DMS 273 (cell line): ENCODE results near the gene RBM45.
"Not testable (repeated sequence)": the region's sequence is repeated elsewhere in the genome, so short reads cannot be mapped to it uniquely, and the experiment has no call there.

Experiments
- DNase-seq: peaks from one replicate; lab custom pipeline; 2025; ENCODE audit not compliant: unreplicated experiment; lab: John Stamatoyannopoulos, UW

Gene RBM45

DNA sequence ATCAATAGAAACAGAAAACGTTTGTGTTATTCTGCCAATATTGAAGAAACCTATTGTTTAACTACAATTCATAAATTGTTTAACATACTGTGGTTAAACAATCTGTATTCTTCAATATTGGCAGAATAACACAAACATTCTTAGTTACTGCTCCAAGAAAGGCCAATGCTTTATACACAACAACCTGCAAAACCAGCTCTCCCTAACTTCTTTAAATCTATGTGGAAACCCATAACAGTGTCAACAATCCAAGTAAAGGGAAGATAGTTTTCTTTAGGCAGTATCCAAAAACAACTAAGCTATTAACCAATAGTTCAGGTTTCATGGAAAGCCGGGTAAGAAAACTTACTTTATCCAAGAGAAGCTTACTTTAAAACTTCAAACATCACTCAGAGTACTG, 6.2 kb upstream of the RBM45 start:
- DNase-seq = no peak

DNA sequence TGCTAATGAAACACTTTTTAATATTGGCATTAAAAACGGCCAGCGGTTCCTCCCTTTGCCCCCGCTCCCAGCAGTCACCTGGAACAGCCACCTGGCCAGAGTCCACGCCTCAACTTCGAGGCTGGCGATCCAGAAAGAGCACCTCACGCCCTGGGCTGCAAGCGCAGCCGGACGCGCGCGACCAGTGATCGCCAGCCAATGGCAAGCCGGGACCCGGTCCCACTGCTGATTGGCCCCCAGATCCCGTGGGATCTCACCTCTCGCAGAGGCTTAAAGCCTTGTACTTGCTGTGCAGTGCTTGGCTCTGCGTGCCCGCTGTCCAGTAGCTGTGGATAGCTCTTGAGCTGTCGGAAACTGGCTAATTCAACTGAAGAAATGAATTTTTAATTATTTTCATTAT, 4.1 kb upstream of the RBM45 start:
- DNase-seq = no peak

DNA sequence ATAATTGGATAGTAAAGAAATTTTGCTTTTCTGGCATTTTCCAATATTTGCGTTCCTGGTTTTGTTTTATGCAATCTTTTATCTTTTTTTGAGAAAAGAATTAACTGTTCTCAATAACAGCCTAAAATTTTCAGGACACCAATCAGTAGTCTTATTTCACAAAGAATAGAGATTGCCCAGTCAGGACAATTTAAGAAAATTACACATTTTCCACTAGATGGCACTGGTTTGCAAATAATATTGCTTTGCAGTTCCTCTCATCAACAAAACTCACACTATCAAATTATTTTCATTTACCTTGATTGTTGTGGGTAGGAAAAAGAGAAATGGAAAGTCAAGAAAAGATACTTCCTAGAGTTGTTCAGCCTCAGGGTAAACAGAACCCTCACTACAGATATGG, 2.4 kb upstream of the RBM45 start:
- peak; percentile 76 for DNase-seq

DNA sequence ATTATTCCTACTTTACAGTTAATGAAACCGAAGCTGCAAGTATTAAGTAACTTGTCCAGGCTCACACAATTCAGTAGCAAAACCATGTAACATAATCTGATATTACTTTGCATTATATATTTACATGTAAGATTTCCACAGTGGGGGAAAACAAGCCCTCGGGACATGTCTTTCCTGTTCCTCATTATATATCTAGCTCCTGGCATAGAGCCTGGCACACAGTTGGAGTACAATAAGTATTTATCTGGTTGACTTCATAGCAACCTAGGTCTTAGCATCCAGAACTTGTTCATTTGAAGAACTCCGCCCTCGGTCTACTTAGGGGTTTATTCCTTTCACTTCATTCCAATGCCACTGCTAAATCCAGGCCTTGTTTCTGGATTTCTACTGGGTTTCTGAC, 1.6 kb upstream of the RBM45 start:
- DNase-seq = peak; percentile 4

DNA sequence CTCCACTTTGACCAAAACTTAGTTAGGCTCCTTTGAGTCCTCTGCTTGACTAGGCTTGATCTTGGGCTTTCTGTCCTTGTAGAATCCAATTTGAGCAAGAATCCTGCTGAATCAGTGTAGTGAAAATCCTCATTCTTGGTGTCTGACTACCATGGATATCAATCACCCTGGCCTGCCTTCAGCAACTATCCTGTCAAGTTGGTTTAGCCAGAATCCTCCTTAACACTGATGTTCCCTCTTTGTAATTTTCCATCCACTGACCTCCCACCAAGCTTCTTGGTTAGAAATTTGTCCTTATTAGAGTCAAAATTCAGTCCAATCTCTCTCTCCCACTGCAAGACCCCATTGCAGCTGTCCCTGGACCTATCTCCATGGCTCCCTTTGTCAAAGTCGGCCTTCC, 494 bp upstream of the RBM45 start:
- no peak for DNase-seq

DNA sequence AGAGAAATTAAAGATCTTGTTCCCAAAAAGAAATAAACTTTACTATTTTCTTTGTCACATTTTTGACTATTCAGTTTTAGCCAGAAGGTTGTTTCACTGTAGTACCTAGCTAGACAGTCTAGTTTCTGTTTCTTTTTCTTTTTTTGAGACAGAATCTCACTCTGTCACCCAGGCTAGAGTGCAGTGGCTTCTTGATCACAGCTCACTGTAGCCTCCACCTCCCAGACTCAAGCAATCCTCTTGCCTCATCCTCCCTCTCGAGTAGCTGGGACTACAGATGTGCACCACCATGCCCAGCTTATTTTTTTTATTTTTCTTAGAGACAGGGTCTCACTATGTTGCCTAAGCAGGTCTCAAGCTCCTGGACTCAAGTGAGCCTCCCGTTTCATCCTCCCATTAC, 2.2 kb downstream of the RBM45 start:
- DNase-seq = no peak

DNA sequence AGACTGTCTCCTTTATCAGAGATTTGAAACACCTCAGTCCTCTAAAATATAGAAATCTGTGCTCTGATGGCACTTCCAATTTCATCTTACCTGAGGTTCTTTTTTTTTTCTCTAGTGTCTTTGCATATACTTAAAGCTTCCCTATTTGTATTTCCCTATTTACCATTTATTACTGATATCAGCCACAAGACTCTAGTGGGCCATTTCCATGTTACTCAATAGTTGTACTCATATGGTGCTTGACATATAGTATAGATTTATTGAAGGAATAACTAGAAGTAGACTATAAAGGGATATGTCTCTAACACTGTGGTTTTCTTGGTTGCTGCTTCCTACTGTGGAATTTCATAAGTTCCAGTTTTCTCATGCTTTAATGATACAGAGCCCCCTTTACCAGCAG, 3.0 kb downstream of the RBM45 start:
- no peak for DNase-seq

DNA sequence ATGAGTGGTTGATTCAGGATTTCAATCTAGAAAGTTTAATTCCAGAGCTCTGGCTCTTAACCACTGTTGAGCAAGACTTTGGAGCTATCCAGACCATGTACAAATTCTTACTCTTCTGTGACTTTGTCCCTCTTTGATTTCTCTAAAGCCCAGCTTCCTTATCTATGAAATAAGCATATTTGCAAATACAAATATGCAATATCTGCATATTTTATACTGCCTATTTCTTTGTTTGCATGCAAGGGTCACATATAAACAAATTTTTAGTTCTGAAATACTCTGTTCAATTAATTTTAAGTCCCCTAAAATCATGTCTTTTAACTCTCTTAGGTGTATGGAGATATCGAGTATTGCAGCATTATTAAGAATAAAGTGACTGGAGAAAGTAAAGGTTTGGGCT, 5.5 kb downstream of the RBM45 start:
- DNase-seq = no peak

DNA sequence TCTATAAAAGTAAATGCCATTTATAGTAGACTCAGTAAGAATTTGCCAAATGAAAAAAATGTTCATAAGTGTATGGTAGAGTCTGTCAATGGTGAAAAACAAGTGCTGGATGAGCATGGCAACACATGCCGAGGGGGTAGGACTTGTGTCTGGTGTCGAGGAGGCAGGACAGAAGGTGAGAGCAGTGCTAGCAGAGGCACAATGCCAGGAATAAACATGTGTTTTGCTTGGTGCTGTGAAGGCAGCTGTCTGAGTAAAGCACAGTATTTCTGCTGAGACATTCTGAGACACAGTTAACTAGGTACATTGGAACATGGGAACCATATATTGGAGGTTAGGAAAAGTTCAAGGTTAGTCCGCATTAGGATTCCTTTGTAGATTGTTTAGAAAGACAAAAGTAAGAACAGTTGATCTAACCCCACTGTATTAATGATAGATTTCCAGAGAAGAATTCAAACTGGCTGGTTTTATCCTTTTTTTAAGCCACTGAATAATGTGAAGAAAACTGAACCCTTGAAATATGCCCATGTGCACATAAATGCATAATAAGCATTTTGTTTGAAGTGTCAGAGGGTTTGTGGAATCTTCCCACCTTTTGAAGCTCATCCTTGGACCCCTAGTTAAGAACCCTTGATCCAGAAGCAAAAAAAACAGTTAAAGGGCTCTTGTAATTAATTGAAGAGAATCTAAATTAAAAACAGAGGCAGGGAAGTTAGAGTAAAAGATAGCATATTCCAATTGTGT, 7.1 kb downstream of the RBM45 start:
- DNase-seq = peak; percentile 91

DNA sequence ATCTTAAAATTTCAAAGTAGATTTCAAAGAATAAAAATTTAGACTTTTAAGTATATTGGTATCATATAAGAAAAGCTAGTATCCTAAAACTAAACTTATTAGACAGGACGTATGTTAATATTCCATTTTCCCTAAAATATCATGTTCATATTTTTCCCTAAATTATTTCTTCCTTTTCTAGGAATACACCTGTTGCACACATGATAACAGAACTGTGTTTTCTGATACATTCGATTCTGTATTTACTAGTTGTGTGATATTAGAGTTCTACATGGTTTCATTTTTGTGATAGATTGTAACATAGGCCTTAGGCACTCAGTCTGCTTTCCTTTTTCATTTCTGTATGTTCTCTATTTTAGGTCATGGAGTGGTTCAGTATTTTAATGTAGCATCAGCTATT, 10.9 kb downstream of the RBM45 start:
- no peak for DNase-seq

DNA sequence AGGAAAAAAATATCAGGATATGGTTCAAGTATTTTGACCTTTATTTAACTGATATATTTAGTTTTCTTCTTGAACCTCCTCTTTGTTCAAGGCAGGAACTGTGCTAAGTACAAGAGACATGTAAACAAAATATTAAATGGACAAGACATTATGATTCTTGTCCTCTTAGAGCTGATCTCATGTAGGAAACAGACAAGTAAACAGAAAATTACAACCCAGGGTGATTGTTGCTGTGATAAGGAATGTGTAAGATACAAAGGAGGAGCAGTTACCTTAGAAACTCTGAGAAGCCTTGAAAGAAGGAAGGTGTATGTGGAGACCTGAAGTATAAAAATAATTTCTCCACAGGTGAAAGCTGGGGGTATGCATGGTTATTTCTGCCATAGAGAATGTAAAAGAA, 12.9 kb downstream of the RBM45 start:
- no peak for DNase-seq

DNA sequence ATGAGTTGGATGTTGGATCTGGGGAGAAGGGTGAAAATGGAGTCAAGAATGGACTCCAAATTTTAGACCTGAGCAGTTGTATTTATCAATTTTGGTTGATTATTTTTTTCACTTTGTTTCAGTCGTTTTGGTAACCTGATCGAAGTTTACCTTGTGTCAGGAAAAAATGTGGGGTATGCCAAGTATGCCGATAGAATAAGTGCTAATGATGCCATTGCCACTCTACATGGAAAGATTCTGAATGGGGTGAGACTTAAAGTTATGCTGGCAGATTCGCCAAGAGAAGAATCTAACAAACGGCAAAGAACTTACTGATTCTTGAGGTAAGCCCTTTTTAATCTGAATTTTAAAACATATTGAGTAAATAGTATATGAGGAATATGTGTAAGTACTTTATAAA, 13.6 kb downstream of the RBM45 start:
- no peak for DNase-seq

DNA sequence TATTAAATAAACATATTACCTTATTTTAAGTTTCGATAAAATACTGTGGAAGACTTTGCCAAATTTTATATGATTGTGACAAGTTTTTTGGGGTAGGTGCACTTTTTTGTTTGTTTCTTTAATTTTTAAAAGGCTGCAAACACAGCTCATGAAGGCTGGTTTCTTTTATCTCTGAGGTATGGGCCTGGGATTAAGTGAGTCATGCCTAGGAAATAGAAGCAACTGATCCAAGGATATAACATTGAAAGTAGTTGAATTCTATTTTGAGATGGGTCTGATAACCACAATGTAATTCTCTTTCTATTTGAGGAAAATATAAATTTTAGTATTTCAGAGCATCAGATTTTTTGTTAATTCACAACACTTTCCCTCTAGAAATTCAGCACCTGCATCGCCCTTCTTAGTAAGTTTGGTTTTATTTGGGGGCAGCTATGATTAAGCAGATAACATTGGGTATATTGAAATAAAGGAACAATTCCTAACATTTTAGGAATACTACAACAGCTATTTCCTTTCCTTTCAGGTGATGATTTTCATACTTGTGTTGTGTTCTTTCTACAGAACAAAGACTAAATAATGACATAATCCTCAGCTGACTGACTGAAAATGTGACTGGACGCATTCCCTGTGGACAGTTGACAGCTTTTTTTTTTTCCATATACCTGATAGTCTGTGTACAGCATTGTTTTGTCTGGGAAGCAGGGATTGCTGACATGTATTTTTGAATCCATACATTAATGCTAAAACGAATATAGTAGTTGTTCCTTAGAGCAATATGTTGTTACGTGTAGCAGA, 16.8 kb downstream of the RBM45 start:
- DNase-seq = no peak

DNA sequence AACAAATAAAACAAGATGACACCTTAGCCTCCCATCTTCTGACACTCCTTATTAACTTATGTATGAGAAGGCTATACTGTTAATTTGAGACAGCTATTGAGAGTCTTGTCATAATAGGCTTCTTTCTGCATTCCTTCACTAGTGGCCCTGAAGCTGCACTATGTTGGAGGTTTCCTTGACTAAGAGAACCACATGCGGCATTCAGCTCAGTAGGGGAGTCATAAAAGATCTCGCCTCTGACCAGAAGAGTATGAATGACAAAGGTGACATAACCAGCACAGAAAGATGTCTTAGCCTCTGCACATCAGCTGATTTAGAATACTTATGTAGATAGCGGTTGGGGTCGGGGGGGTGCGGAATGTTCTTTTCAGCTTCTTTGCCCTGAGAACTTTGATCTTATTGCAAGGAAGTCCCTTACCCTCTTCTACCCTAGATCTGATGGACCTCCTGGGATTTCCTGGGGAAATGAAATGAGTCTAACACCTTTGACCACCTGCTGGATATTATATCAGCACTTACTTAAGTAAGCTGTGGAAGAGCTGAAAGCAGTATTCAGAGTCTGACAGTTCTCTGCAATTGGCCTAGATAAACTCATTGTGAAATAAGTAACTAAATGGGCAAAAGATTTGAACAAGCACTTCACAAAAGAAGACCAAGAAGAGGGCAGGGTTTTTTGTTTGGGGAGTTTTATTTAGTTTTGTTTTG, 24.2 kb downstream of the RBM45 start:
- no peak for DNase-seq

DNA sequence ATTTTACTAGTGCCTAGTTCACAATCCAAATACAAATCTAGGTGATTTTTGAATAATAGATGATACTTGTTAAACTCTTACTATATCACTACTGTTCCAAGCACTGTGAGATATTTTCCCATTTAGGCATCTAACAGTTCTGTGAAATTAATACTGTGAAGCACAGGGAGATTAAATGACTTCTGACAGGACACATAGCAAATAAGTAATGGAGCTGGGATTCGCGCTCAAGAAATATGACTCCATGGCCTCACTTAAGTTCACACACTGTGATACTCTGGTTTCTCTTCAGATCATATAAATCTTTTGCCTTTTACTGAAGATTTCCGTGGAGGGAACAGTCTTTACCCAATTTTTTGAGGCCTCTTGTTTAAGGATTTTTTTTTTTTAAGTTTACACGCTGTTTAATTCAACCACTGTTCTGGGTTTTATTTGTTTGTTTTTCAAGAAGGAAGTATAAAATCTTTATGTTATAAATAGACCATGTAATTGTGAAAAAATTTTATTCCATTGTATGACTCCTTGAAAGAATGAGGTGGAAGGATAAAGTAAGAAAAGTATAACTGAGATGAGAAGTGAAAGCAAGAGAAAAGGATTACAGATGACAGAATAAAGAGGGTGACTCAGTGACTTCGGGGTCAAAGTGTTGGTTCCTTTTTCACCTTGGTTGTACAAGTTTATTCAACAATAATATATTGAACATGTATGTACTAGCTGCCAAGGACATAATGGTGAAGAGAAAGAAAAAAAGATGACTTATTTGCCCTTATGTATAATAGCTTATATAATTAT, 30.2 kb downstream of the RBM45 start:
- DNase-seq = peak; percentile 10

DNA sequence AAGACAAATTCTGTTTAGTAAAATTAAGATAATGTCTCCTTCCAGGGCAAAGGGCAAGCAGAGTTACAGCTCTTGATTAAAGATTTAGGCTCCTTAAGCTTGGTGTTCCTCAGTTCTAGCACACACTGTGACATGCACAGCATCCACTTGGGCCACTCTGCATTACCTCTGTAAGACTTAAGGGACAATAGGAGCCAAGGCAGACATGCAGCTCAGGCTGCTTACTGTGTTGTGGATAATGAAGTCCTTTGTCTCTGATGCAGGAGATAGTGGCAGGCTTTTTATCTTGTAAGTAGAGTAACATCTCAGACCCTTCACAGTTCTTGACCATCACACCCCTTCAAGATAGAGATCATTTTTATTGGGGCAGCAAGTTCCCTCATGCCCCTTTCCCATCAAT, 31.2 kb downstream of the RBM45 start:
- peak; percentile 5 for DNase-seq

DNA sequence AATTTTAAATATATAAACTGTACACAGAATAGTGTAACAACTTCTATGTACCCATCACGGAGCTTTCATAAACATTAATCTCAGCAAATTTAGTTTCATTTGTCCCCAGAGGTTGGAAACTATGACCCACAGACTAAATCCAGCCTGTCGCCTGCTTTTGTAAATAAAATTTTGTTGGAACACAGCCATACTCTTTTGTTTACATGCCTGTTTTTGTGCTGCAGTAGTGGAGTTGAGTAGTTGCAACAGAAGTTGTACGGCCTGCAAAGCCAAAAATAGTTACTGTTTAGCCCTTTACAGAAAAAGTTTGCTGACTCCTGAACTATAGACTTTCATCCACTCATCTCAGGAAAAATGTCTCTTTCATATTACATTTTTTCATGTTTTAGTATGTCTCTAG, 39.8 kb downstream of the RBM45 start:
- peak; percentile 8 for DNase-seq

DNA sequence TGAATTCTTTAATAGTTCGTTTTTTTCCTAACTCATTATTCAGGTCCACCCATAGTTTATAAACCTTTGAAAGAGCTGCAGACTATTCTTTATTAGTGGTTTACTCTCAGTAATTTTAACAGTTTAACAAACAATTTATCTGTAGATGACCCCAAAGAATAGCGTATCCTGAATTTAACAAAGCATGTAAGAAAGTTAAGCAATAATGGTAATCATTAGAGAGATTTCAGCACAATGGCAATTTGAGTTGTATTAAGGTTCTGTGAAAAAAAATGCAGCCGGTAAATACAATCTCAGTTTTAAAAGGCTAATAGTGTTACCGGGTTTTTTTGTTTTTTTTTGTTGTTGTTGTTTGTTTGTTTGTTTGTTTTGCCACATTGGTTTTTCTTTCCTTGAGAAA, 40.3 kb downstream of the RBM45 start:
- DNase-seq = no peak

DNA sequence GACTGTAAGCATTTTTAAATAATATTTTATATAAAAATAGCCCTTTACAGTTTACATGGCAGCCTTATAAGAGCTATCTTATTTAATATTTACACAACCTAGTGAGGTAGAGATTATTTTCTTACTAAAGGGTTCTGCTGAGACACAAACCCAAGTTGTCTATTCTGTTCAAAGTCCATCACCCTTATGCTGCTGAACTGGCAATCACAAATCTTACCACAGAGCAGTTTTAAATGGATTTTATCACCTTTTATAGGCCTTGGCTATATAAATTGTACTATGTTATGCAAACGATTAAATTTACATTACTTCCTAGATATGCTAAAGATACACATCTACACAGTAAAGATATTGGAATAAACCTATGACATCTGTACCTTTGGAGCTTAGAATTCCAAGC, 40.7 kb downstream of the RBM45 start:
- DNase-seq = no peak

DNA sequence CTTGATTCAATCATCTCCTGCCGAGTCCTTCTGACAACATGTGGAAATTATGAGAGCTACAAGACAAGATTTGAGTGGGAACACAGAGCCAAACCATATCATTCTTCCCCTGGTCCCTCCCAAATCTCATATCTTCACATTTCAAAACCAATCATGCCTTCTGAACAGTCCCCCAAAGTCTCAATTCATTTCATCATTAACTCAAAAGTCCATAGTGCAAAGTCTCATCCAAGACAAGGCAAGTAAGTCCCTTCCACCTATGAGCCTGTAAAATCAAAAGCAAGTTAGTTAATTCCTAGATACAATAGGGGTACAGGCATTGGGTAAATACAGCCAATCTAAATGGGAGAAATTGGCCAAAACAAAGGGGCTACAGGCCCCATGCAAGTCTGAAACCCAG, 41.6 kb downstream of the RBM45 start:
- DNase-seq = not testable (repeated sequence)

DNA sequence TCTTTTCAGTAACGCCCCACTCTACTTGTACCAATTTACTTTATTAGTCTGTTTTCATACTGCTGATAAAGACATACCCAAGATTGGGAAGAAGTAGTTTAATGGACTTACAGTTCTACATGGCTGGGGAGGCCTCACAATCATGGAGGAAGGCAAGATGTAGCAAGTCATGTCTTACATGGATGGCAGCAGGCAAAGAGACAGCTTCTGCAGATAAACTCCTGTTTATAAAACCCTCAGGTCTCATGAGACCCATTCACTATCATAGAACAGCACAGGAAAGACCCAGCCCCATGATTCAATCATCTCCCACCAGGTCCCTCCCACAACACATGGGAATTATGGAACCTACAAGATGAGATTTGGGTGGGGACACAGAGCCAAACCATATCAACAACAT, 43.3 kb downstream of the RBM45 start:
- no peak for DNase-seq
